GM12892 (cell line): ENCODE results near the gene BCKDHB.

Source experiments
- POLR2A ChIP-seq: IDR thresholded peaks from 2 replicates; pipeline ENCODE4 v1.6.1; 2011; ENCODE audit warnings: low read depth, low read length, control low read depth
- POLR2AphosphoS5 ChIP-seq: IDR thresholded peaks from 2 replicates; pipeline ENCODE4 v1.6.1; 2011; ENCODE audit warnings: low read depth, low read length, control low read depth
- TAF1 ChIP-seq: IDR thresholded peaks from 2 replicates; pipeline ENCODE4 v1.6.1; 2011; ENCODE audit warnings: low read depth, mild to moderate bottlenecking, control low read depth, low read length, borderline replicate concordance

GRCh38 chr6:80215063-80215462 lies 108.6 kb downstream of the BCKDHB start:
- TF ChIP-seq POLR2A = no peak
- no peak for TF ChIP-seq TAF1
- no peak for TF ChIP-seq POLR2AphosphoS5
